ENCODE data around the gene KLHDC8B.

DNA sequence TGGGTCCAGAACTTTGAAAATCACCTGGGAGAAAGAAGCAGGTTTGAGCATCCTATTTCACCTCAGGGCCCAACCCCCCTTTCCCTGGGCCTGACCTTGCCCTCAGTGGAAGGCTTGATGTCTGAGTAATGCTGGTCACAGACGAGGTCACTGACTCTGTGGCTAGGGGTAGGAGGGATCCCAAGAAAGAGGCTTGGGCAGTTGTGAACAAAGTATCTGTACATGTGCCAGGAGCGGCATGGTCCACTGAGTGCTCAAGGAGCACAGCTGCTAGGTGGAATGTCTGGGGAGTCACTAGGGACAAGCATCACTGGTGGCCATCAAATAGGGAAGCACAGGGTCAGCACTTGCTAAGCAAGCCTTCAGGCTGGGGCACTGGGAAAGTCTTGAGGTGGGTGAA lies 12.6 kb upstream of the KLHDC8B start:
- TF ChIP-seq, protein P1, sequence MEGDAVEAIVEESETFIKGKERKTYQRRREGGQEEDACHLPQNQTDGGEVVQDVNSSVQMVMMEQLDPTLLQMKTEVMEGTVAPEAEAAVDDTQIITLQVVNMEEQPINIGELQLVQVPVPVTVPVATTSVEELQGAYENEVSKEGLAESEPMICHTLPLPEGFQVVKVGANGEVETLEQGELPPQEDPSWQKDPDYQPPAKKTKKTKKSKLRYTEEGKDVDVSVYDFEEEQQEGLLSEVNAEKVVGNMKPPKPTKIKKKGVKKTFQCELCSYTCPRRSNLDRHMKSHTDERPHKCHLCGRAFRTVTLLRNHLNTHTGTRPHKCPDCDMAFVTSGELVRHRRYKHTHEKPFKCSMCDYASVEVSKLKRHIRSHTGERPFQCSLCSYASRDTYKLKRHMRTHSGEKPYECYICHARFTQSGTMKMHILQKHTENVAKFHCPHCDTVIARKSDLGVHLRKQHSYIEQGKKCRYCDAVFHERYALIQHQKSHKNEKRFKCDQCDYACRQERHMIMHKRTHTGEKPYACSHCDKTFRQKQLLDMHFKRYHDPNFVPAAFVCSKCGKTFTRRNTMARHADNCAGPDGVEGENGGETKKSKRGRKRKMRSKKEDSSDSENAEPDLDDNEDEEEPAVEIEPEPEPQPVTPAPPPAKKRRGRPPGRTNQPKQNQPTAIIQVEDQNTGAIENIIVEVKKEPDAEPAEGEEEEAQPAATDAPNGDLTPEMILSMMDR (IDR thresholded peaks at IDR 0.05) = no peak
- TF ChIP-seq POLR2A (IDR thresholded peaks at IDR 0.05) = no peak
